Central memory CD4-positive, alpha-beta T cell (primary cell): ENCODE data around the gene LMF1.

Experiments used
- DNase-seq: peaks from one replicate; pipeline ENCODE4 v3.0.0; 2022

LMF1 gene

DNA sequence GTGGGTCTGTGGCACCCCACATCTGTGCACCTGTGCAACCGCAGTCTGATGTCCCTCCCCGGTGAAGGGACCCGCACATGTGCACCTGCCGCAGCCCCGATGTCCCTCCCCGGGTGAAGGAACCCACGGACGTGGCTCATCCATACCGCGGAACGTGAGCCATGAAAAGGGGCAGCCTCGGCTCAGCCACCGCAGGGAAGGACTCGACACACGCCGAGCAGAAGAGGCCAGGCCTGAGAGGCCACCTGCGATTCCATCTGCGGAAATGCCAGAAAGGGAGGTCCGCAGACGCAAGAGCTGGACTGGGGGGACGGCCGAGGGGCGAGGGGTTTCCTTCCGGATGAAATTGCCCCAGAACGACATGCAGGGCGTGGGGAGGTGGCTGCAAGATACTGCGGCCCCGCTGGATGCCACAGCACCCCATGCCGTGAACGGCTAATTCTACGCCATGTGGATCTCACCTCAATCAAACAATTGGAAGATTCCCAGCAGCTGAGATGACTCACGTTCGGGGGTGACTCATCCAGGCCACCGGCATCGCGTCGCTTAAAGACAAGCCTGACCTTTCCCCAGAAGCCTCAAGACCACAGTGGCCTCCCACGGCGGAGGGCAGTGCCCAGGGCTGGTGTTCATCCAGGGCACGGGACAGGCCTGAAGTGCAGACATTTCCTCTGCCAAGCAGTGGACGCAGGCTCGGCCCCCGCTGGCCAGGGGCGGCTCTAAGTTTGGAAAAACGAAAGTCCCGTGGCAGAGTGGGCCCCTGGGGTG, 31.8 kb upstream of the LMF1 start:
- DNase-seq = peak; percentile 27

DNA sequence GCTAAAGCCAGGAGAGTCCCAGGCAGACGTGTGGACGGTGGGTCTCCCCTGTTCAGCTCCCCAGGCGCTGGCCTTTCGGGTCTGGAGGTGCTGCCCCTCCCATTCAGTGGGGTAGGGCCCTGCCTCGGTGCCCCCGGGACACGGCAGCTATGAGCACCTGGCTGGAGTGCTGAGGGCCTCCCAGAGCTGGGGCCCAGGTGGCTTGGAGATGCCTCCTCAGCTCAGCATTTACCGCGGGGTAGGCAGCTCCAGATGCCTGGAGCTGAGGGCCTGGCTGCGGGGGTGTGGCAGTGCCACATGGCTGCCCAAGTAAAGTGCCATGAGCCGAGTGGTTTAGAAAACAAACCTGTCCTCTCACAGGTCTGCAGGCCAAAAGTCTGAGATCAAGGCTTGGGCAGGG, 30.3 kb upstream of the LMF1 start:
- no peak for DNase-seq

- DNase-seq = no peak
Observed at GRCh38 chr16:1000608-1001007, 29.8 kb upstream of the LMF1 start.

DNA sequence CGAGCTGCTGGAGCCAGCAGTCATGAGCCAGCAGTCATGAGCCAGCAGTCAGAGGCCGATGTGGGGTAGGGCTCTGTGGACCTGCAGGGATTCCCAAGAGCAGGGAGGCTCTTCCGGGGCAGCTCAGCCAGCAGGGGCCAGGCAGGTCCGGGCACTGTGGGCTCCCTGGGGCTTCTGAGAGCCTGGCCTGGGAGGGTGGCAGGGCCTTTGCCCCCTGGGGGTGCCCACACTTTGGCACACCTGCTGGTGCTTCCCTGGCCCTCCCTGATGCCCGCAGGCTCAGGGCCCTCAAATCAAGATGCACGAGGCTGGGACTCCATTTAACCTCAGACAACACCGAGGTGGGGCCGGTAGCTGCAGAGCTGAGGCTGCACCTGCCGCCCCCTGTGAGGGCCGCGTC, 28.9 kb upstream of the LMF1 start:
- no peak for DNase-seq

GRCh38 chr16:998615-999014, 27.8 kb upstream of the LMF1 start:
- DNase-seq = no peak

DNA sequence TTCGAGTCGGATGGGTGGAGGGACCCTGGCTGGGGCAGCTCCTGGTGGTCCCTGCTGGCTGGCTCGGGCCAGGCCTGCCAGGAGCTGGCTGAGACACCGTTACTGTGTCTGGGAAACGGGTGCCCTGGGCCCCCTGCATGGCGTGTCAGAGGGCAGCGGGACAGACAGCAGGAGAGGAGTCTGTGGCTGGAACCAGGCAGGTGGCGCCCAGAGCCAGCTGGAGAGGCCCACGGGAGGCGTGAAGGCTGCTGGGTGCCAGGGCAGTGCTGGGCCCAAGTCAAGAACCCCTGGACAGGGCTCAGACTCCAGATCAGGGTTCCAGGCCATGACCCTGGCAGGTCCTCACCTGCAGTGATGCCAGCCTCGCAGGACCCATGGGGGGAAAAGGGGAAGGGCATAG, 27.4 kb upstream of the LMF1 start:
- DNase-seq = no peak

DNA sequence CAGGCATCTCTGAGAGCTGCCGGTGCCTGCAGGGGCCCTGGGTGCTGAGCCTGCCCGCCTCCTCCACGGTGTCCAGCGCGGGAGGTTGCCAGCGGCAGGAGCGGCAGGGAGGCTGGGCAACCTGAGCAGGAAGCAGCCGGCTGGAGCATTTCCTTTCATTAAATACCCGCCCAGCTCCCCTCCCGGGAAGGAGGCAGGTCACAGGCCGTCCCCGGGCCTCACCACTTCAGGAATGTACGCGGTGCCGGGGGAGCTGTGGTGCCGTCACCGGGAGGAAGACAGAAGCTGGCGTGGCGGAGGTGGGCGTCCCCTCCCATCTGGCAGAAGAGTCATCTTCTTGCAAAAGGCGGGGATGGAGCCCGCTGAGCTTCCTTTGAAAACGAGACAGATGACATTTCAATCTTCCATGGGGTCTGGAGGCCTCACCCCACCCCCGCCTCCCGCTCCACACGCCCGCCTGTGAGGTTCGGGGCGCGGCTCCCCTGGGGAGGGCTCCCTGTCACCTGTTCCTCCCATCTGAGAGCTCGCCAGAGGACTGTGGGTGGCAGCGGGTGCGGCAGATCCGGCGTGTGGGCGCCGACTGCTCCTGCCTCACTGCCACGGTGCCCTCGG, 26.8 kb upstream of the LMF1 start:
- peak; percentile 71 for DNase-seq

DNA sequence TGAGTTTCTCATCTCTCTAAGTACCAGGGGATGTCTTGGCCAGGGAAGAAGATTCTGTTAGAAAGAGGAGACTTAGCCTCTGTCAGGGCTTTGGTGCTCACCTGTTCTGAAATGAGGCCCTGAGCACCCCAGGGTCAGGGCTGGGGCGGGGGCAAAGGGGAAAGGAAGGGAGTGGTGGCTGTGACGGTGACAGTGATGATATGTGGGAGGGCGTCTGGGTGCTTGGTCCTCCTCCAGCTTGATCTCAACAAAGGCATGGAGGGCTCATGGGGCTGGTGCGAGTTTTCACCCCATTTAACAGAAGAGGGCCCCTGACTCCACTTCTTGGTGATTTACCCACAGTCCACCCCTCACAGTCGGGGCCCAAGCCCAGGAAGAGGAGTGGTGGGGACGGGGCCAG, 25.9 kb upstream of the LMF1 start:
- DNase-seq = peak; percentile 59

DNA sequence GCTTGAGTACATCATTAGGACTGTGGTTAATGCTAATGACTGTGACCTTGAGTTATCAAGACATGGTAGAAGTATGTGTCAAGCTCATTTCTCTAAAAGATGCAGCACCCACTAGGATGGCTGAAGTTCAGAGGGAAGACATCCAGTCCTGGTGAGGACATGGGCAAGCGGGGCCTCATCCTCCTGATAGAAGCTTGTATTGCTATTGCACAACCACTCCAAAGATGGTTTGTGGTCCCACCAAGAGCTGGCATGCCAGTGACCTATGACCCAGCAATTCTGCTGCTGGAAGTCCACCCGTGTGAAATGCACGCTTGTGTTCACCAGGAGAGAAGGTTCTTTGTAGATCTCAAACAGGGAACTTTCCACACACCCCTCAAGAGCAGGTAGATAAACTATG, 25.0 kb upstream of the LMF1 start:
- no peak for DNase-seq

DNA sequence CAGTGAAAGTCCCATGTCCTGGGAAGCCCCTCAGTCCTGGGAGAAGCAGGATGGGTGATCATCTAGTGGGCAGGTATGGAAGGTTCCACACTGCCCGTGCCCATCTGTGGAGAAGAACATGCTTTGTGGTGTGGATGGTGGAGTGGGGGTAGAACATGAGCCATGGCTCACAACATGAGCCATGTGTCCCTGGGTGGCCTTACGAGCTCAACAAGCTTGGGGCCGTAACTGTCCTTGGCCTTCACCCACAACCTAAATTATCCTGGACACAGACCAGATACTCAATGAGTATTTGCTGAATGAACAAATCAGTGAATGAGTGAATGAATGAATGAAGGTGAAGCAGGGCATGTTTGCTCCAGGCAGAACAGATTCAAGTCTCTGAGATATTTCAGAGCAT, 24.3 kb upstream of the LMF1 start:
- DNase-seq = no peak

GRCh38 chr16:993731-994130, 22.9 kb upstream of the LMF1 start:
- DNase-seq = no peak

DNA sequence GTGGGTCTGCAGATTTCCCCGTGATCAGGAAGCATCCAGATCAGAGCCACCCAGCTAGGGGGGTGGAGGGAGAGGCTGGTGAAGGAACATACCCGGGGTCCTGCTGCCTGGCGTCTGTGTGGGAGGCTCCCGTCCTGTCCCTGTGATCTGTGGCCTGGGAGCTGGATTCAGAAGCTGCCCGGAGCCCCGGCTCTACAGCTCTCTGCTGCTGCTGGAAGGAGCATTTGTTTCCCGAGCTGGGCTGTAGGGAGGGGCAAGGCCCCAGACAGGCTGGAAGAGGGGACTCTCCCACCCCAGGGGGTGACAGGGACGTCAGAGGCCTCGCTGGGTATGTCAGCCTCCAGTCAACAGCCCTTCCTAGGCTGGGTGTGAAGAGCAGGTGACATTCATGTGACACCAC, 21.0 kb upstream of the LMF1 start:
- DNase-seq = no peak

DNA sequence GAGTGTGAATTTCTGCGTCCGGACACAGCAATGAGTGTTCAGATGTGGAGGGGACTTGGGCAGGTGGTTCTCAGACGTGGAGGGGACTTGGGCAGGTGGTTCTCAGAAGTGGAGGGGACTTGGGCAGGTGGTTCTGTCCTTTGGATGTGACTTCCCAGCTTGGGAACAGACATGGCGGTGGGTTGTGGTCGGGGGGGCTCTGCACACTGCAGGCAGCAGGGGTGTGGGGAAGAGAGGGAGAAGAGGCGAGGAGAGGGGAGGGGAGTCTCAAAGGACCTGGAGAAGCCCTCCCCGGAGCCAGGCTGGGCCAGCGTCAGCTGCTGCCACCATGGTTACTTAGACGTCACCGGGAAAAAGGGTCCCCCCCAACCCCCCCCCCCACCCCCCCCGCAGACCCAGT, 20.6 kb upstream of the LMF1 start:
- DNase-seq = no peak

GRCh38 chr16:990516-991291, 19.9 kb upstream of the LMF1 start:
- no peak for DNase-seq

- DNase-seq = no peak
Observed at GRCh38 chr16:989354-989814, 18.6 kb upstream of the LMF1 start.

DNA sequence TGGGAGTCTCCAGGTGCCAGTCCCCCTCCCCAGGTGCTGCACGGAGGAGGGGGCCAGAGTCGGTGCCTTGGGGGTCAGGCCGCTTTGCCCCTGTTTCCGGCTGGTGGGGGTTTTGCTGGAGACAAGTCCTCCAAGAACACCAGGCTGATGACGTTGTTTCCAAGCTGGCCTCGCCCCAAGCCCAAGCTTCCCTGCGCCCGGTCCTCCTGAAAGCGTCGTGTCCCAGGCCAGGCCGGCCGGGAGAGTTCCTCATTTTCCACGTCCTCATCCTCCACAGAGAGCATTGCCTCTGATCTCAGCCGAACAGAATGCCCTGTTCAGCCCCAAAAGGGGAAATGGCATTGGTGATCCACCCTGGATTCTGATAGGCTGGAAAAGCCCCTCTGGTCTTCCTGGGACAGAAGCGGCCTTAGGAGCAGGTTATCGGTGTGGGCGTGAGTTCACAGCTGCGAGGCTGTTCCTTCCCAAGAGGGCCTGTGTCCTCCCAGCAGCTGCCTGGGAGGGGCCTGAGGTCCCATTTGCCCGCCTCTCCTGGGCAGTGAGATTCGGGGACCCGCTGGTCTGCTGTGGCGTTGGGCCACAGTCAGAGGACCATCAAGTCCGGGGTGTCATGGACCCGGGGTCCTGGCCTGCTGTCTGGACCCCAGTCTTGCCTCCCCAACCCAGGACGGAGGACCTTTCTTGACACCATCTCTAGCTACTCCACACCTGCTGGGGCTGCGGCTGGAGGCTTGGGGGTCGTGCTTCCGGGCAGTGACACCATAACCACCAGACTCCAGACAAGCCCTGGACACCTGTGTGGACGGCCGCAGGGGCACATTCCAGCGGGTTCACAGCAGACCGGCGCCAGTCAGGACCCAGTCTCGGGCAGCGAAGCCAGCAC, 17.9 kb upstream of the LMF1 start:
- DNase-seq = no peak

GRCh38 chr16:987906-988305, 17.1 kb upstream of the LMF1 start:
- DNase-seq = no peak

DNA sequence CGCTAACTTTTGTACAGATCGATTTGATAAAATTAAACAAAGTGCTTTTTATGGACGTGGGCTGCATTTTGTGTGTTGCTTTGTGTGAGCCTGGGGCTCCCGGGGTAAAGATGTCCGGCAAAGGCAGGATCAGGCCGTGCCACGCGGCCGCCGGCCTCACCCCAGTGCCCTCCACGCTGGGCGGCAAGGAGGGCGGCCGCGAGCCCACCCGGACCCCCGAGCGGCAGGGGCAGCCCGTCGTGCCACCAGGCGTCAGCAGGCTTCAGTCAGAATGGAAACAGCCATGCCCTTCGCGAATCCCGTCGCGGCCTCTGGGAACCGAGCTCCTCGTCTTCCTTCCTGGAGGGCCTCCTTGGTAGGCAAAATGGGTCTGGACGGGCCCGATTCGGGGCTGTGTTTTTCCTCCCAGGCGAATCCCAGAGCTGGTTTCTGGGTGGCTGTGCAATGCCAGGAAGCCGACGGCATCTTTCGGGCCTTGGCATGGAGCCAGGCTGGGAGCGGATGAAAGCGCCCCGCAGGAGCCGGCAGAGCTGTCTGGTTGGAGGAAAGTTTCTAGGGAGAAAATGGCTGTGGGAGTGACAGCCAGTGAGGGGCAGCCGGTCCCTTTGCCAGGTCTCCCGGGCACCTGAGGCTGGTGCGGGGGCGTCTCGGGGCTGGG, 16.3 kb upstream of the LMF1 start:
- no peak for DNase-seq

GRCh38 chr16:986411-986810, 15.6 kb upstream of the LMF1 start:
- DNase-seq = no peak

DNA sequence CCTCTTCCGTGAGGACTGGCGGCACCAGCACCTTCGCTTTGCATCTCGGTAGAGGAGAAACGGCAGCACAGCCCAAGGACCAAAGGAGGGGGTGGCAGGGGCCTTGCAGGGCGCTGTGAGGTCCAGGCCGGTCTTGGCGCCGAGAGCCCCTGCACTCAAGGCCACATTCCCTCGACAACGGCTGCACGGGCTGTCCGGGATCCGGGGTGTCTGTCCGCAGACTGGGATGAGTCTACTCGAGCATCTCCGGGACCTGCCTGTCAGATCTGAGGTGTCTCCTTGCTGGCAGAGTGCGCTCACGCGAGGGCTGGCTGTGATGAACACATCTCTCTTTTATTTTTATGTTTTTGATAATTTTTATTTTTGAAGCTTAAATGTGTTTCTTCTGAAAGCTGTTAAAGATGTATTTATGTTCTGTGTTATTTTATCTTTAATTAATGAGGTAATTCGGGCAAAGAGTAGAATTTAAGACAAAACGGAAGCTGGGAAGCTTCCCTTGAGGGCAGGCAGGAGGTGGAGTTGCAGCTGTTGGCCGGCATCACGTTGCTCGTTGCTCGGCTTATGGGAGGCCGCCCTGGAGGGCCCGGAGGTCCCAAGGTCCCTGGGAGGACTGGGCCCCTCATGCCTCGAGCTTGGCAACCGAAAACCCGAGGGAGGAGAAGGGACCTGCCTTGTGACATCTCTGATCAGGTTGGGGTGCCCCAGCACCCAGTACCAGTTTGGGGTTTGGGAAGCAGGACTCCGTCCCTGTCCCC, 15.0 kb upstream of the LMF1 start:
- no peak for DNase-seq
